HUES48 (cell line): ENCODE results near the gene EXOC4.
A peak's percentile ranks its signal among the peaks of the same experiment; 100 is the strongest.

Experiments used
- H3K27ac ChIP-seq: one replicate; pipeline ENCODE4 v1.7.0; 2013; ENCODE audit warnings: low read depth, low read length, inconsistent platforms
- H3K27me3 ChIP-seq: 2 replicates; pipeline ENCODE4 v1.6.1; 2013; ENCODE audit warnings: mild to moderate bottlenecking, low read length; ENCODE audit not compliant: control insufficient read depth, insufficient read depth
- H3K36me3 ChIP-seq: 2 replicates; pipeline ENCODE4 v1.6.1; 2013; ENCODE audit warnings: low read length; ENCODE audit not compliant: control insufficient read depth, insufficient read depth
- H3K4me1 ChIP-seq: 2 replicates; pipeline ENCODE4 v1.6.1; 2013; ENCODE audit warnings: mild to moderate bottlenecking, low read length; ENCODE audit not compliant: control insufficient read depth, insufficient read depth
- H3K4me3 ChIP-seq: 2 replicates; pipeline ENCODE4 v1.5.1; 2013; ENCODE audit warnings: mild to moderate bottlenecking, low read depth, low read length
- H3K9ac ChIP-seq: 2 replicates; pipeline ENCODE4 v1.6.1; 2013; ENCODE audit warnings: mild to moderate bottlenecking, low read depth, low read length, moderate library complexity
- H3K9me3 ChIP-seq: 2 replicates; pipeline ENCODE4 v1.6.1; 2013; ENCODE audit warnings: low read length; ENCODE audit not compliant: control insufficient read depth, insufficient read depth

EXOC4 gene

DNA sequence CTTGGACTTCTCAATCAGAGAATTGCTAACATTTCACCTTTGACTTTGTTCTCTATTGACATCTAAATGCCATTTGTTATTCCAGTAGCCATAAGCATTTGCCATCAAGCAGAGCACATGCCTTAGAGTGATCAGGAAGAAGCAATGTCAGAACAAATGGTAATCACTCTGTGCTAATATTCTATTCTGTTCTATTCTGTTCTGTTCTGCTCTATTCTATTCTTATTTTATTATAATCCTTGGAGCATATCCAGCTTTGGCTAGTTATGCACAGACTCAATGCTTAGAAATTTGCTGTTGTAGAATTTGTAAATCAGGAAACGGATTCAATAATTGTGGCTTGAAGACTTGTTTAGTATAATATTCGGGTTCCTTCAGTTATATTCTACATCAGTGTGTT lies 175.4 kb downstream of the EXOC4 start:
- Histone ChIP-seq H3K36me3 (no peaks in the 10 kb centered on the region), H3K9ac (no peak overlapping the region), H3K4me3 (no peak overlapping the region), H3K27me3 (no peaks in the 10 kb centered on the region), H3K27ac (peak overlapping the region; percentile 16), H3K9me3 (no peaks in the 10 kb centered on the region), H3K4me1 (peaks cover 29% of the 10 kb centered on the region)

DNA sequence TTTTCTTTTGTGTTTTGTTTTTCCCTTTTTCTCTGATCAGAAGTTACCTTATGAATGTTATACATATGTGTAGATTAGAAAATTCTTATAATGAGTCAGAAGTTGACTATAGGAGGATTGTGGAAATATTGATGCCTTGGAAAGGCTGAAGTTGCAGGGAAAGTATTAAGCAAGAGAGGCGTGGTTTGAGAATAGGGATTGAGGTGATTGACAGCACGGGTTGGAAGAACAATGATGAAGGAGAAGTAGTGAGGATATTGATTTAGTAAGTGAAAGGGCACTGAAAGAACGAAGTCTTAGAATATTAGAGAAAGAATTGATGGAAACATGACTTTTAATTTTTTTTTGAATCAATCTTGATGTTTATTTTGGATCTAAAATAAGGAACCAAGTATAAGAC lies 176.0 kb downstream of the EXOC4 start:
- Histone ChIP-seq H3K36me3 (no peaks in the 10 kb centered on the region), H3K4me1 (peaks cover 31% of the 10 kb centered on the region), H3K27me3 (no peaks in the 10 kb centered on the region), H3K9ac (no peak overlapping the region), H3K4me3 (no peak overlapping the region), H3K9me3 (no peaks in the 10 kb centered on the region), H3K27ac (no peak overlapping the region)

DNA sequence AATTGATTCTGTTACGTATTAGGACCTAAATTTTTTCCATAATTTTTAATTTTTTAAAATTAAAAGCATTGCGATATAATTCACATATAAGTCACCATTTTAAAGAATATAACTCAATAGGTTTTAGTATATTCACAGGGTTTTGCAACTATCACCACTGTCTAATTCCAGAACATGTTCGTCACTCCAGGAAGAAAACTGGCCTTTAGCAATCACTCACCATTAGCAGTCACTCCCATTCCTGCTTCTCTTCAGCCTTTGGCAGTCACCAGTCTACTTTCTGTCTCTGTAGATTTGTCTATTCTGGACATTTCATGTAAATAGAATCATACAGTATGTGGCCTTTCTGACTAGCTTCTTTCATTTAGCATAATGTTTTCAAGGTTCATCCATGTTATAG lies 176.5 kb downstream of the EXOC4 start:
- Histone ChIP-seq H3K9me3 (no peaks in the 10 kb centered on the region), H3K27me3 (no peaks in the 10 kb centered on the region), H3K27ac (no peak overlapping the region), H3K36me3 (no peaks in the 10 kb centered on the region), H3K4me3 (no peak overlapping the region), H3K9ac (no peak overlapping the region), H3K4me1 (peaks cover 36% of the 10 kb centered on the region)

- H3K4me1 ChIP-seq, result peaks cover 45% of the 10 kb centered on the region
- no peaks in the 10 kb centered on the region for H3K9me3 ChIP-seq
- H3K36me3 ChIP-seq, result no peaks in the 10 kb centered on the region
- no peak overlapping the region for H3K27ac ChIP-seq
- no peak overlapping the region for H3K9ac ChIP-seq
- H3K27me3 ChIP-seq, result no peaks in the 10 kb centered on the region
- H3K4me3 ChIP-seq, result no peak overlapping the region
Observed at GRCh38 chr7:133431134-133431724, 178.4 kb downstream of the EXOC4 start.

DNA sequence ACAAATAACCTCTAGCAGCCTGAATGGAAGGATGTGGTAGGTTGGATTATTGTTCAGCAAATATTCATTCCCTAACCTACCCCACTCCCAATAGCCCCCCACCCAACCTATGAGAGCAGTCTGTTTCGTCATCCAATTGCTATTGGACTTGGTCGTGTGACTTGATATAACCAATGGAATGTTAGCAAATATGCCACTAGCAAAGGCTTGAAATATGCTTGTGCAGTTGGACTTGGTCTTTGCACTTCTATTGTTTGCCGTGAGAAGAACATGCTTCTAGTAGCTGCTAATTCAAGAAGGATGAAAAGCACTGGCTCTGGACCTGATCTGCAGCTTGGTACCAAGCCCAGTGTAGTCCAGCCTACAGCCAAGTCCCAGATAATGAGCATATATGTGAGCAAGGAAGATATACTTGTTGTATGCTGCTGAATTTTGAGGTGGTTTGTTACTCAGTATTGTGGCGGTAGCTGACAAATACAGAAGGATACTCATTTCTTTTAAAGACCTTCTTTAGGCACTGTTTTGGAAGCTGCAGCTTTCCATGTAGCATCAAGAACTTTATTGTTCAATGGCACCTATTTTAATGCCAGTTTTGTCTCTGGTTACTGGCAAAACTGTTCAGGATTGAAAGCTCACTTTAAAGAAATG lies 180.4 kb downstream of the EXOC4 start:
- H3K36me3 ChIP-seq, result no peaks in the 10 kb centered on the region
- H3K27me3 ChIP-seq, result no peaks in the 10 kb centered on the region
- H3K27ac ChIP-seq, result peak overlapping the region; percentile 6
- H3K4me3 ChIP-seq, result no peak overlapping the region
- H3K9me3 ChIP-seq, result no peaks in the 10 kb centered on the region
- no peak overlapping the region for H3K9ac ChIP-seq
- H3K4me1 ChIP-seq, result peaks cover 35% of the 10 kb centered on the region

DNA sequence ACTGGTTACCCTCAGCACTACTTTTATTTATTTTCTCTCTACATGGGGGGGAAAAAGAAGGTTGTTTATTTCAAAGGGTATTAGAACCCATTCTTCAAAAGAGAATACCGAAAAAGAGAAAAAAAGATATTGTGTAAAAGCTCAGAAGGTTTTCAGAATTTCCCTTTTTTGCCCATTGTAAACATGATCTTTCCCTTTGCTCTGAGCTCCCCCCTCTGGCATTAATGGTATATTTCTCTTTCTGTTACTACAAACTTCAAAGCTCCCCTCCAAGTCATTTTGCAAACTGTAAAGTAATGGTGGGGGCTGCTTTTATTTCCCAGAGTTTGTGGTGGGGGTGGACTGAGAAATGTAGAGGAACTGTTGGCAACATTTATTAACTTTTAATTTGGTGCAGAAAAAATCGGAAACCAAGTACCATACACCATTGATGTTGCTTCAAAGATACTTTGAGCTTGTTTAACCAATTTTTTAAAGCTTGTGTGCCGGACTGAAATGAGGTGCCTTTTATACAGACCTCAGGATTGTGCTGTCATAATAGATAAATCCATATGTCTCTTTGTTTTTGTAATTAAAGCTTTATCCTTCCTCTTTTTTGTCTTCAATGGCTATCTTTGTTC lies 181.5 kb downstream of the EXOC4 start:
- H3K27me3 ChIP-seq, result no peaks in the 10 kb centered on the region
- H3K27ac ChIP-seq, result peak overlapping the region; percentile 6
- no peaks in the 10 kb centered on the region for H3K36me3 ChIP-seq
- H3K9me3 ChIP-seq, result no peaks in the 10 kb centered on the region
- no peak overlapping the region for H3K4me3 ChIP-seq
- H3K9ac ChIP-seq, result no peak overlapping the region
- H3K4me1 ChIP-seq, result peaks cover 28% of the 10 kb centered on the region

- Histone ChIP-seq H3K9me3 (no peaks in the 10 kb centered on the region), H3K27ac (no peak overlapping the region), H3K27me3 (no peaks in the 10 kb centered on the region), H3K36me3 (no peaks in the 10 kb centered on the region), H3K4me3 (no peak overlapping the region), H3K9ac (no peak overlapping the region), H3K4me1 (peaks cover 24% of the 10 kb centered on the region)
Observed at GRCh38 chr7:133436014-133436428, 183.1 kb downstream of the EXOC4 start.

- Histone ChIP-seq H3K4me1 (peaks cover 16% of the 10 kb centered on the region), H3K27ac (no peak overlapping the region), H3K36me3 (no peaks in the 10 kb centered on the region), H3K9me3 (no peaks in the 10 kb centered on the region), H3K9ac (no peak overlapping the region), H3K4me3 (no peak overlapping the region), H3K27me3 (no peaks in the 10 kb centered on the region)
Observed at GRCh38 chr7:133437544-133437943, 184.7 kb downstream of the EXOC4 start.

GRCh38 chr7:133442818-133443217 lies 189.9 kb downstream of the EXOC4 start:
- no peak overlapping the region for H3K27ac ChIP-seq
- H3K27me3 ChIP-seq, result no peaks in the 10 kb centered on the region
- H3K9me3 ChIP-seq, result no peaks in the 10 kb centered on the region
- H3K9ac ChIP-seq, result no peak overlapping the region
- H3K4me3 ChIP-seq, result no peak overlapping the region
- peaks cover 8% of the 10 kb centered on the region for H3K4me1 ChIP-seq
- no peaks in the 10 kb centered on the region for H3K36me3 ChIP-seq

DNA sequence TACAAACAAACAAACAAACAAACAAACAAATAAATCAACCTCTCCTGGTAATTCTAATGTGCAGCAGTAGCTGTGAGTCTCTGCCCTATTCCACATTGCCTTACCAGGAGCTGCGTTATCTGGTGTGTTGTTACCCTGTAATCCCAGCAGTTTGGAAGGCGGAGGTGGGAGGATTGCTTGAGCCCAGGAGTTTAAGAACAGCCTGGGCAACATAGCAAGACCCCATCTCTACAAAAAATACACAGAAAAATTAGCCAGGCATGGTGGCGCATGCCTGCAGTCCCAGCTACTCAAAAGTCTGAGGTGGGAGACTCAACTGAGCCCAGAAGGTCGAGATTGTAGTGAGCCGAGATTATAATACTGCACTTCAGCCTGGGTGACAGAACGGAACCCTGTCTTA lies 192.7 kb downstream of the EXOC4 start:
- Histone ChIP-seq H3K27me3 (no peaks in the 10 kb centered on the region), H3K27ac (no peak overlapping the region), H3K9me3 (no peaks in the 10 kb centered on the region), H3K36me3 (no peaks in the 10 kb centered on the region), H3K4me3 (no peak overlapping the region), H3K9ac (no peak overlapping the region), H3K4me1 (peaks cover 8% of the 10 kb centered on the region)

DNA sequence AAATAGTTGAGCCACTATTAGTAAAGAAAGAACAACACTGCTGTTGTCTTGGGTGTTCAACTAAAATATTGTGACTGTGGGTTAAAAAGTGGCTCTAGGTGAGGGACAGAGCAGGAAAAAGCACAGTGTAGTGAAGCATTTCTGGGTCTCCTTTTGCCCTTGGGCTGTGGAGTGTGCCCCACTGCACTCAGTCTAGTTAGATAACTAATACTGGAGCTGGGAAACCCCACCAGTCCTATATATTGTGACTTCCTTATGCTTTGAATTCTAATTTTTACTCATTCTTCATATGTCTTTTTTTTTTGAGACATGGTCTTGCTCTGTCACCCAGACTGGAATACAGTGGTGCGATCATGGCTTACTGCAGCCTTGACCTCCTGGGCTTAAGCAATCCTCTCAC lies 195.1 kb downstream of the EXOC4 start:
- Histone ChIP-seq H3K4me3 (no peak overlapping the region), H3K9me3 (no peaks in the 10 kb centered on the region), H3K27ac (no peak overlapping the region), H3K36me3 (no peaks in the 10 kb centered on the region), H3K27me3 (no peaks in the 10 kb centered on the region), H3K4me1 (peaks cover 5% of the 10 kb centered on the region; the same call in 1 of the 2 replicates), H3K9ac (no peak overlapping the region)
